Measurements from ENCODE around the gene BPIFB4. TPM values are rescaled to one million over a fixed set of nuclear protein-coding genes. Genes with fewer than 3 reads are reported as not detected.
A peak's percentile ranks its signal among the peaks of the same experiment; 100 is the strongest.
"Not testable (repeated sequence)": the region's sequence is repeated elsewhere in the genome, so short reads cannot be mapped to it uniquely, and the experiment has no call there.

BPIFB4 gene
- total and polyA plus RNA-seq, 2 donors (not counting 3 experiments of a cell fraction or from before 2014, with no cell fraction given): not detected

GRCh38 chr20:33095249-33095648, 15.8 kb downstream of the BPIFB4 start:
- H2AFZ ChIP-seq (ENCODE audit: low read depth, low read length): no peak overlapping the region
- no peaks in the 10 kb centered on the region for H3K27me3 ChIP-seq (ENCODE audit: control insufficient read depth in 2 of 2, insufficient read depth in 2 of 2, low read length in 2 of 2)
- no peak for DNase-seq (ENCODE audit: low read depth, low spot score)
- dilution Hi-C loops (cut with MboI; ENCODE audit: extremely low pct_ligation_motif_present, low sequenced_read_pairs): no loop called here
- TF ChIP-seq EZH2 (IDR thresholded peaks at IDR 0.05; ENCODE audit: borderline replicate concordance, low read depth, low read length, severe bottlenecking) (no peak), JUN (IDR thresholded peaks at IDR 0.05; ENCODE audit: borderline replicate concordance, insufficient read depth, insufficient read length, low read depth) (no peak), POLR2AphosphoS5 (IDR thresholded peaks at IDR 0.05; ENCODE audit: insufficient read depth, low read depth, low read length) (no peak), MYC (IDR thresholded peaks at IDR 0.05; ENCODE audit: low read depth, low read length) (no peak), MAX (IDR thresholded peaks at IDR 0.05; ENCODE audit: insufficient read depth, insufficient read length) (no peak), GATA2 (IDR thresholded peaks at IDR 0.05; ENCODE audit: insufficient read depth, insufficient read length, low read depth, low read length) (no peak)
- no peaks in the 10 kb centered on the region for H3K9me1 ChIP-seq (replicated peaks; ENCODE audit: control insufficient read depth, extremely low read depth, insufficient read depth, low read length)
- no peaks in the 10 kb centered on the region for H3K36me3 ChIP-seq (ENCODE audit: control insufficient read depth in 2 of 2, extremely low read depth in 1 of 2, insufficient read depth in 2 of 2, low read length in 2 of 2)
- H3K27ac ChIP-seq (ENCODE audit: insufficient read depth, low read depth, low read length): no peak overlapping the region
- intact Hi-C loops (cut with micrococcal nuclease): no loop called here
- no peak for FAIRE-seq
- H3K4me2 ChIP-seq (ENCODE audit: insufficient read depth, low read length): no peak overlapping the region
- no peak overlapping the region for H3K4me3 ChIP-seq (replicated peaks in 1 of 3; ENCODE audit: insufficient read depth in 1 of 3, low read depth in 1 of 3, low read length in 3 of 3)
- no peaks in the 10 kb centered on the region for H3K9me3 ChIP-seq (replicated peaks; ENCODE audit: control insufficient read depth, insufficient read depth, low read length)
- CTCF ChIA-PET: interaction anchor here (1.3 to 2.4 kb wide), 2 partner anchors 9 to 194 kb away, joined by 3 to 27 read pairs; no protein-coding TSS in a partner anchor
- POLR2A ChIA-PET: no interaction called here
- no peaks in the 10 kb centered on the region for H3K79me2 ChIP-seq (ENCODE audit: control insufficient read depth, insufficient read depth, low read length)
- H3K9ac ChIP-seq (replicated peaks; ENCODE audit: extremely low read depth, insufficient read depth, low read length): no peak overlapping the region
- no peaks in the 10 kb centered on the region for H4K20me1 ChIP-seq (replicated peaks; ENCODE audit: control insufficient read depth, extremely low read depth, insufficient read depth, low read length)
- H3K4me1 ChIP-seq (ENCODE audit: control insufficient read depth, extremely low read depth, insufficient read depth, low read length): no peaks in the 10 kb centered on the region
- BruUV-seq (replicated peaks): no TSS peak

GRCh38 chr20:33095902-33096584, 16.6 kb downstream of the BPIFB4 start:
- H3K4me2 ChIP-seq (ENCODE audit: insufficient read depth, low read length); H4K20me1 ChIP-seq (replicated peaks; ENCODE audit: control insufficient read depth, extremely low read depth, insufficient read depth, low read length); H3K4me1 ChIP-seq (ENCODE audit: control insufficient read depth, extremely low read depth, insufficient read depth, low read length); H3K9me3 ChIP-seq (replicated peaks; ENCODE audit: control insufficient read depth, insufficient read depth, low read length); H3K9me1 ChIP-seq (replicated peaks; ENCODE audit: control insufficient read depth, extremely low read depth, insufficient read depth, low read length); H3K27ac ChIP-seq (ENCODE audit: insufficient read depth, low read depth, low read length); H3K4me3 ChIP-seq (replicated peaks in 1 of 3; ENCODE audit: insufficient read depth in 1 of 3, low read depth in 1 of 3, low read length in 3 of 3); H3K79me2 ChIP-seq (ENCODE audit: control insufficient read depth, insufficient read depth, low read length); H3K9ac ChIP-seq (replicated peaks; ENCODE audit: extremely low read depth, insufficient read depth, low read length); BruUV-seq (replicated peaks); H3K27me3 ChIP-seq (ENCODE audit: control insufficient read depth in 2 of 2, insufficient read depth in 2 of 2, low read length in 2 of 2); H2AFZ ChIP-seq (ENCODE audit: low read depth, low read length); dilution Hi-C loops (cut with MboI; ENCODE audit: extremely low pct_ligation_motif_present, low sequenced_read_pairs); H3K36me3 ChIP-seq (ENCODE audit: control insufficient read depth in 2 of 2, extremely low read depth in 1 of 2, insufficient read depth in 2 of 2, low read length in 2 of 2): not testable (repeated sequence)
- FAIRE-seq (peak; percentile 88), DNase-seq (ENCODE audit: low read depth, low spot score) (peak; percentile 50)
- TF ChIP-seq CTCF (IDR thresholded peaks at IDR 0.05; ENCODE audit: extremely low read depth in 1 of 2, insufficient read depth in 1 of 2, low read depth in 1 of 2, low read length in 2 of 2): peak; percentile 60 to 61
- peak; percentile 71 for TF ChIP-seq MAX (IDR thresholded peaks at IDR 0.05; ENCODE audit: insufficient read depth, insufficient read length)
- ChIA-PET CTCF (interaction anchor here (0.5 to 2.4 kb wide), 12 partner anchors 8 to 979 kb away, joined by 3 to 27 read pairs (median 3); no protein-coding TSS in a partner anchor), POLR2A (interaction anchor here (0.6 kb wide), 1 partner anchor 1080 kb away, joined by 3 read pairs; no protein-coding TSS in a partner anchor)
- intact Hi-C loops (cut with micrococcal nuclease): loop anchor here (1.0 kb wide), 2 partner anchors 190 to 194 kb away; no protein-coding TSS in a partner anchor
